Cardiac septum (tissue), 1 donor: ENCODE measurements around the gene PDK4. TPM values are rescaled to one million over a fixed set of nuclear protein-coding genes. Genes with fewer than 3 reads are reported as not detected.

Experiments used
- DNase-seq: peaks from one replicate; pipeline ENCODE4 v3.0.0-alpha.2; 2020; ENCODE audit warnings: low spot score
- intact Hi-C: fragments of 100-400 bp; cut with DNase I; formaldehyde crosslinking; loops from one replicate; pipeline ENCODE4 v1.14.0; 2022
- total RNA-seq: library from RNA; stranded (reverse); fragmentation: NEBNext Ultra II Directional; extraction: Animal tissue kit (Norgen Biotek cat#: 25700); gene quantifications from one replicate; pipeline ENCODE4 v1.2.1, GENCODE V29; 2021
- donor health status: DM: no; HTN: no; CAD: no.

The PDK4 gene
- total RNA-seq, 1 donor from 2014 or later: 49.0 TPM

GRCh38 chr7:95545007-95545615 lies 51.2 kb downstream of the PDK4 start:
- no peak for DNase-seq
- intact Hi-C loops: loop anchor here (1.0 kb wide), 1 partner anchor 139 kb away; no protein-coding TSS in a partner anchor

DNA sequence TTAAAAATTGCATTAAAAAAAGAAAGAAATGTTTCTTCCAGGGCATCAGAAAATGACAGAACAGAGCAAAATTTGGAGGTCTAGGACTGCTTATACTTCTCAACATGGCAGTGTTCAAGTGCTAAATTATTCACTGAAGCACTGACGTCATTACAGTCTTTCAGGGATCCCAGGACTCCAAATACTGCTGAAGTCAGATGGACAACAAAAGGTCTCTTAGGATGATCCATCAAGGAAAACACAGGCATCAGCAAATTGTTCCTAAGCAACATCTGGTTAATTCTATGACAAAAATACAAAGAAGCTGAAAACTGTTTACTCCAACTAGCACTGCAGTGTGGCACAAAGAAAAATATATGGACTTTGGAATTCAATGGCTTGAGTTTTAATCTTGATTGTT lies 52.1 kb downstream of the PDK4 start:
- DNase-seq: no peak
- intact Hi-C loops: loop anchor here (1.0 kb wide), 1 partner anchor 17 kb away; no protein-coding TSS in a partner anchor

GRCh38 chr7:95543312-95543711 lies 53.0 kb downstream of the PDK4 start:
- no peak for DNase-seq
- intact Hi-C loops: no loop called here

DNA sequence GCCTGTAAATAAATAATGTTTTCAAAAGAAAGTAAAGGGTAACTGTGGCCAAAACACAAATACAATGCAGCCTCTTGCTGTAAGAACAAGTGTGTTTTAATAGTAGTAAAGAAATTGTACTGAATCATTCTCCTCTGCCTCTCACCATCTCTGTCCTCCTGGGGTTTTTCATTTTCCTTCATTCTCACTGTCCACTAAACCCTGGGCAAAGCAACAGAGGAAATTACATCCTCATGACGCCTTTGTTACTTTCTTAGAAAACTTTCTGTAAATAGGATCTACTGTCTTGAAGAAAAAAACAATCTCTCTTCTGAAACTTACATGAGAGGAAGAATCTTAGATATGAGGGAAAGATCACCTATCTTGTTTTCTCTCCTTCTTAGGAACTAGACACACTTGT lies 56.0 kb downstream of the PDK4 start:
- intact Hi-C loops: no loop called here
- no peak for DNase-seq

DNA sequence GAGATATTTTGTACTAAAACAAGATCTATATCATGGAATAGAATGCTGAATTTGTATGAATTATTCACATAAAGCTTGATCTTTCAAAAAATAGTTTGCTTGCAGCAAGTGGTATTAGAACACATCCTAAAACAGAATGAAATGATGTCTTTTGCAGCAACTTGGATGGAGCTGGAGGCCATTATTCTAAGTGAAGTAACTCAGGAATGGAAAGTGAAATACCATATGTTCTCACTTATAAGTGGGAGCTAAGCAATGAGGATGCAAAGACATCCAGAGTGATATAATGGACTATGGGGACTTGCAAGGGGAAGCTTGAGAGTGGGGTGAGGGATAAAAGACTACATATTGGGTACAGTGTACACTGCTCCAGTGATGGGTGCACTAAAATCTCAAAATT lies 56.9 kb downstream of the PDK4 start:
- intact Hi-C loops: no loop called here

DNA sequence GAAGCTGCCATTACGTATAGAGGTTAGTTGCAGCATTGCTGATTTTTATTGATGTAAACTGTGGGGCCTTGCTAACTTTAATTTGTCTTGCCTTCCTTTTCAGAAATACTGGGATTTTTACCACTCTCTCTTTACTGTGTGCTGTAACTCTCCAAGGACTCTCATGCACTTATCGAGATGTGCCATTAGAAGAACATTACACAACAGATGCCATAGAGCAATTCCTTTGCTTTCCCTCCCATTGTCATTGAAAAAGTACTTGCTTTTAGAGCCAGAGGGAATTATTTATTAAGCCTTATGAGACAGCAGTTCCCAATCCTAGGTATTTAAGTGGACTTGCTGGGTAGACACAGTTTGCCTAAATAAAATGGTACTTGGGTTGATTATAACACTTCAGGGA lies 58.8 kb downstream of the PDK4 start:
- DNase-seq: no peak
- intact Hi-C loops: no loop called here

More for the DNA sequence above, 56.9 kb downstream of the PDK4 start:
- no peak for DNase-seq

GRCh38 chr7:95536656-95537311 lies 59.5 kb downstream of the PDK4 start:
- no peak for DNase-seq
- intact Hi-C loops: no loop called here

DNA sequence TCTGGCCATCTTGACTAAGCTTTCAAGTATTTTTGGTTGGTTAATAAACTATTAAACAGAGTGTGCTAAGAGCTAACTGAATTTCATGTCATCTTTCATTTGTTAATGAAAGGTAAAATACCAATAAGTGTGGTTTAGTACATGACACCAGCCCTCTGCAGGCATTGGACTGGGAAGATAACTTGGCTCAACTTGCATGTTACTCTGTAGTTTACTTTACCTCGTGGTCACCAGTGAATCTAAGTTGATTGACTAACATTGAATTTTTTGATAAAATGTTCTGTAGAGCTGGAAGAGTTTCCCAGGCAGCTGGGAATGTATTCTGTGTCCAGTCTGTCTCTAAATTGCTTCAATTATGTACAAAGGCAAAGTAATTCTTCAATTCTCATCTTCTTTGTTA lies 60.7 kb downstream of the PDK4 start:
- no peak for DNase-seq
- intact Hi-C loops: no loop called here

- intact Hi-C loops: no loop called here
- no peak for DNase-seq
Measured at GRCh38 chr7:95534796-95535195, 61.5 kb downstream of the PDK4 start.

Other genes with a start within 250 kb of the PDK4 start
- 0.54 TPM for gene PON3, start 200.1 kb downstream of the PDK4 start, total RNA-seq
- 40.3 TPM for gene PON2, start 161.5 kb downstream of the PDK4 start, total RNA-seq
- gene ASB4, start 110.6 kb downstream of the PDK4 start, total RNA-seq: 1.2 TPM
- gene DYNC1I1, start 176.0 kb upstream of the PDK4 start, total RNA-seq: 24.3 TPM